IgD-negative memory B cell (primary cell): Measurements from ENCODE around the gene HTR5A. TPM values are rescaled to one million over a fixed set of nuclear protein-coding genes. Genes with fewer than 3 reads are reported as not detected.

Experiments used
- H3K27ac Mint-ChIP-seq, 3 donors: one replicate each; pipeline ENCODE4 v1.8.0; 2020 to 2022; ENCODE audit warnings: mild to moderate bottlenecking in 3 of 3, mixed read lengths in 3 of 3, moderate library complexity in 1 of 3
- H3K27me3 Mint-ChIP-seq: one replicate; pipeline ENCODE4 v1.8.0; 2021; ENCODE audit warnings: mixed read lengths
- H3K36me3 Mint-ChIP-seq: one replicate; pipeline ENCODE4 v1.8.0; 2020; ENCODE audit warnings: mild to moderate bottlenecking, mixed read lengths
- H3K4me1 Mint-ChIP-seq, 3 donors: one replicate each; pipeline ENCODE4 v1.8.0; 2020 to 2022; ENCODE audit warnings: mixed read lengths in 3 of 3, mild to moderate bottlenecking in 1 of 3
- H3K4me3 Mint-ChIP-seq, 4 donors: one replicate each; pipeline ENCODE4 v1.8.0; 2020 to 2022; ENCODE audit warnings: mild to moderate bottlenecking in 4 of 4, mixed read lengths in 4 of 4, moderate library complexity in 3 of 4
- H3K9me3 Mint-ChIP-seq, 3 donors: one replicate each; pipeline ENCODE4 v1.8.0; 2020 to 2021; ENCODE audit warnings: mixed read lengths in 3 of 3, mild to moderate bottlenecking in 1 of 3
- polyA plus RNA-seq: library from polyadenylated mRNA; unstranded; fragments of 300-500 nt; fragmentation: Illumina TruSeq; gene quantifications from one replicate; pipeline ENCODE4 v1.2.3, GENCODE V29; 2021

HTR5A gene
- polyA plus RNA-seq, 1 donor from 2014 or later, result not detected

GRCh38 chr7:155064186-155064585 lies 5.9 kb upstream of the HTR5A start:
- Mint-ChIP-seq H3K27me3 (peaks cover 8% of the 10 kb centered on the region), H3K4me3 (no peak overlapping the region), H3K9me3 (no peaks in the 10 kb centered on the region), H3K36me3 (no peaks in the 10 kb centered on the region), H3K4me1 (no peaks in the 10 kb centered on the region), H3K27ac (no peak overlapping the region)

- no peak overlapping the region for H3K27ac Mint-ChIP-seq
- peaks cover 12% of the 10 kb centered on the region for H3K27me3 Mint-ChIP-seq
- no peaks in the 10 kb centered on the region for H3K4me1 Mint-ChIP-seq
- H3K36me3 Mint-ChIP-seq, result no peaks in the 10 kb centered on the region
- peaks cover 0 to 4% (median 0%) of the 10 kb centered on the region in 3 donors for H3K9me3 Mint-ChIP-seq
- H3K4me3 Mint-ChIP-seq, result no peak overlapping the region
These were observed 3.6 kb upstream of the HTR5A start for GRCh38 chr7:155066417-155066950.

GRCh38 chr7:155071121-155071651 lies 1.1 kb downstream of the HTR5A start:
- peaks cover 0 to 4% (median 0%) of the 10 kb centered on the region in 3 donors for H3K9me3 Mint-ChIP-seq
- no peaks in the 10 kb centered on the region for H3K36me3 Mint-ChIP-seq
- no peak overlapping the region for H3K27ac Mint-ChIP-seq
- no peak overlapping the region for H3K4me3 Mint-ChIP-seq
- peaks cover 27% of the 10 kb centered on the region for H3K27me3 Mint-ChIP-seq
- no peaks in the 10 kb centered on the region for H3K4me1 Mint-ChIP-seq

- H3K9me3 Mint-ChIP-seq, result peaks cover 0 to 4% (median 0%) of the 10 kb centered on the region in 3 donors
- no peaks in the 10 kb centered on the region for H3K36me3 Mint-ChIP-seq
- no peaks in the 10 kb centered on the region for H3K4me1 Mint-ChIP-seq
- H3K27me3 Mint-ChIP-seq, result peaks cover 27% of the 10 kb centered on the region
- H3K27ac Mint-ChIP-seq, result no peak overlapping the region
- no peak overlapping the region for H3K4me3 Mint-ChIP-seq
These were observed 1.9 kb downstream of the HTR5A start for GRCh38 chr7:155071916-155072571.

GRCh38 chr7:155073922-155074321 lies 3.8 kb downstream of the HTR5A start:
- no peak overlapping the region for H3K4me3 Mint-ChIP-seq
- no peak overlapping the region for H3K27ac Mint-ChIP-seq
- H3K9me3 Mint-ChIP-seq, result peaks cover 0 to 4% (median 0%) of the 10 kb centered on the region in 3 donors
- no peaks in the 10 kb centered on the region for H3K4me1 Mint-ChIP-seq
- H3K27me3 Mint-ChIP-seq, result peaks cover 24% of the 10 kb centered on the region
- H3K36me3 Mint-ChIP-seq, result no peaks in the 10 kb centered on the region

GRCh38 chr7:155084021-155084420 lies 13.9 kb downstream of the HTR5A start:
- H3K4me1 Mint-ChIP-seq, result no peaks in the 10 kb centered on the region
- H3K27me3 Mint-ChIP-seq, result peaks cover 7% of the 10 kb centered on the region
- no peak overlapping the region for H3K27ac Mint-ChIP-seq
- H3K9me3 Mint-ChIP-seq, result peaks cover 0 to 3% (median 2%) of the 10 kb centered on the region in 3 donors
- H3K4me3 Mint-ChIP-seq, result no peak overlapping the region
- H3K36me3 Mint-ChIP-seq, result no peaks in the 10 kb centered on the region

GRCh38 chr7:155084969-155085368 lies 14.8 kb downstream of the HTR5A start:
- Mint-ChIP-seq H3K36me3 (peaks cover 3% of the 10 kb centered on the region), H3K27me3 (peaks cover 7% of the 10 kb centered on the region), H3K27ac (no peak overlapping the region)

GRCh38 chr7:155090684-155091083 lies 20.6 kb downstream of the HTR5A start:
- Mint-ChIP-seq H3K9me3 (peaks cover 0 to 3% (median 0%) of the 10 kb centered on the region in 3 donors), H3K4me3 (no peak overlapping the region), H3K27me3 (peaks cover 11% of the 10 kb centered on the region), H3K36me3 (peaks cover 3% of the 10 kb centered on the region), H3K4me1 (no peaks in the 10 kb centered on the region), H3K27ac (no peak overlapping the region)

More at GRCh38 chr7:155084969-155085368, 14.8 kb downstream of the HTR5A start:
- Mint-ChIP-seq H3K4me3 (no peak overlapping the region), H3K9me3 (peaks cover 0 to 7% (median 2%) of the 10 kb centered on the region in 3 donors), H3K4me1 (no peaks in the 10 kb centered on the region)

GRCh38 chr7:155093596-155093995 lies 23.5 kb downstream of the HTR5A start:
- peaks cover 3% of the 10 kb centered on the region for H3K36me3 Mint-ChIP-seq
- peaks cover 0 to 6% (median 0%) of the 10 kb centered on the region in 3 donors for H3K9me3 Mint-ChIP-seq
- H3K4me3 Mint-ChIP-seq, result no peak overlapping the region
- H3K27me3 Mint-ChIP-seq, result peaks cover 6% of the 10 kb centered on the region
- H3K4me1 Mint-ChIP-seq, result no peaks in the 10 kb centered on the region
- H3K27ac Mint-ChIP-seq, result no peak overlapping the region

- Mint-ChIP-seq H3K9me3 (peaks cover 0 to 4% (median 0%) of the 10 kb centered on the region in 3 donors), H3K4me1 (no peaks in the 10 kb centered on the region), H3K27ac (no peak overlapping the region), H3K27me3 (peaks cover 6% of the 10 kb centered on the region), H3K4me3 (no peak overlapping the region), H3K36me3 (peaks cover 1% of the 10 kb centered on the region)
These were observed 24.6 kb downstream of the HTR5A start for GRCh38 chr7:155094636-155095135.

- H3K27me3 Mint-ChIP-seq, result peaks cover 7% of the 10 kb centered on the region
- H3K4me3 Mint-ChIP-seq, result no peak overlapping the region
- H3K27ac Mint-ChIP-seq, result no peak overlapping the region
- H3K4me1 Mint-ChIP-seq, result no peaks in the 10 kb centered on the region
- peaks cover 0 to 3% (median 0%) of the 10 kb centered on the region in 3 donors for H3K9me3 Mint-ChIP-seq
- no peaks in the 10 kb centered on the region for H3K36me3 Mint-ChIP-seq
These were observed 27.2 kb downstream of the HTR5A start for GRCh38 chr7:155097338-155097737.

GRCh38 chr7:155103839-155104238 lies 33.7 kb downstream of the HTR5A start:
- Mint-ChIP-seq H3K4me1 (no peaks in the 10 kb centered on the region), H3K9me3 (no peaks in the 10 kb centered on the region), H3K27me3 (peaks cover 6% of the 10 kb centered on the region), H3K27ac (no peak overlapping the region), H3K36me3 (no peaks in the 10 kb centered on the region), H3K4me3 (no peak overlapping the region)

GRCh38 chr7:155104913-155105312 lies 34.8 kb downstream of the HTR5A start:
- no peak overlapping the region for H3K27ac Mint-ChIP-seq
- no peaks in the 10 kb centered on the region for H3K4me1 Mint-ChIP-seq
- no peaks in the 10 kb centered on the region for H3K9me3 Mint-ChIP-seq
- H3K36me3 Mint-ChIP-seq, result no peaks in the 10 kb centered on the region
- no peak overlapping the region for H3K4me3 Mint-ChIP-seq
- peaks cover 6% of the 10 kb centered on the region for H3K27me3 Mint-ChIP-seq

GRCh38 chr7:155106356-155106755 lies 36.2 kb downstream of the HTR5A start:
- no peak overlapping the region for H3K4me3 Mint-ChIP-seq
- H3K27me3 Mint-ChIP-seq, result peaks cover 3% of the 10 kb centered on the region
- no peak overlapping the region for H3K27ac Mint-ChIP-seq
- no peaks in the 10 kb centered on the region for H3K4me1 Mint-ChIP-seq
- peaks cover 0 to 2% (median 0%) of the 10 kb centered on the region in 3 donors for H3K9me3 Mint-ChIP-seq
- no peaks in the 10 kb centered on the region for H3K36me3 Mint-ChIP-seq

GRCh38 chr7:155107126-155107525 lies 37.0 kb downstream of the HTR5A start:
- no peaks in the 10 kb centered on the region for H3K36me3 Mint-ChIP-seq
- no peak overlapping the region for H3K27ac Mint-ChIP-seq
- no peak overlapping the region for H3K4me3 Mint-ChIP-seq
- peaks cover 0 to 2% (median 0%) of the 10 kb centered on the region in 3 donors for H3K9me3 Mint-ChIP-seq
- no peaks in the 10 kb centered on the region for H3K4me1 Mint-ChIP-seq
- peaks cover 8% of the 10 kb centered on the region for H3K27me3 Mint-ChIP-seq
